Breast epithelium (tissue), 4 donors: Measurements from ENCODE around the gene MAD1L1. TPM values are rescaled to one million over a fixed set of nuclear protein-coding genes. Genes with fewer than 3 reads are reported as not detected.
A peak's percentile ranks its signal among the peaks of the same experiment; 100 is the strongest.

Experiments
- DNase-seq, 2 donors: peaks; one replicate each; pipeline ENCODE4 v3.0.0-alpha.2; 2019; ENCODE audit warnings: low spot score in 2 of 2
- H3K27ac ChIP-seq, 2 donors: fragments of 200-600 bp; sonication (generic) in 1 of 2; one replicate each; pipeline ENCODE4 v1.5.1; 2016 to 2019; ENCODE audit warnings: mild to moderate bottlenecking in 1 of 2
- H3K27me3 ChIP-seq, 2 donors: fragments of 200-600 bp; sonication (generic) in 1 of 2; one replicate each; pipeline versions ENCODE4 v1.5.1 to v1.6.0; 2017 to 2019; ENCODE audit warnings: control low read depth in 1 of 2, mild to moderate bottlenecking in 1 of 2
- H3K36me3 ChIP-seq: fragments of 200-600 bp; one replicate; pipeline ENCODE4 v1.5.1; 2019
- H3K4me1 ChIP-seq, 2 donors: fragments of 200-600 bp; sonication (generic); one replicate each; pipeline ENCODE4 v1.5.1; 2016 to 2019; ENCODE audit warnings: control low read depth in 1 of 2
- H3K4me3 ChIP-seq, 3 donors: fragments of 200-600 bp; sonication (generic); 1 replicate in 2 of 3; 2 replicates in 1 of 3; pipeline ENCODE4 v1.5.1; 2016 to 2019; ENCODE audit warnings: mild to moderate bottlenecking in 3 of 3, moderate library complexity in 2 of 3
- H3K9me3 ChIP-seq, 2 donors: fragments of 200-600 bp; sonication (generic) in 1 of 2; one replicate each; pipeline ENCODE4 v1.5.1; 2016 to 2019; ENCODE audit warnings: control low read depth in 1 of 2
- POLR2A ChIP-seq: fragments of 450-650 bp; IDR thresholded peaks from one replicate; pipeline ENCODE4 v1.6.1; 2016; ENCODE audit warnings: antibody characterized with exemption, mild to moderate bottlenecking, moderate library complexity
- POLR2AphosphoS5 ChIP-seq, 3 donors: sonication (generic); formaldehyde crosslinking; IDR thresholded peaks; one replicate each; pipeline ENCODE4 v1.6.1; 2017; ENCODE audit warnings: antibody characterized with exemption in 3 of 3
- intact Hi-C: fragments of 100-400 bp; cut with DNase I; formaldehyde crosslinking; loops from one replicate; pipeline ENCODE4 v1.15.1; 2023; ENCODE audit warnings: low total_unique reads
- total RNA-seq, 3 donors: library from RNA; depleted of rRNA; stranded (reverse); fragments of >200 nt; gene quantifications; one replicate each; pipeline ENCODE4 v1.1.0, GENCODE V29; 2016
- TF ChIP-seq, protein P1 (sequence below), 3 donors: fragments of 450-650 bp; IDR thresholded peaks; one replicate each; pipeline ENCODE4 v1.5.1; 2016 to 2017; ENCODE audit warnings: antibody characterized with exemption in 3 of 3, mild to moderate bottlenecking in 3 of 3, moderate library complexity in 3 of 3

Gene MAD1L1
- total RNA-seq, 3 donors from 2014 or later, result 27.7 to 33.9 (median 28.8) TPM

GRCh38 chr7:2105917-2106316 lies 126.8 kb downstream of the MAD1L1 start:
- Histone ChIP-seq H3K4me3 (no peak overlapping the region), H3K36me3 (no peaks in the 10 kb centered on the region), H3K9me3 (no peaks in the 10 kb centered on the region), H3K27ac (peak overlapping the region in 1 of 2 donors; percentile 73), H3K4me1 (peaks cover 0 to 3% of the 10 kb centered on the region in 2 donors), H3K27me3 (no peaks in the 10 kb centered on the region)
- intact Hi-C loops, result loop anchor here (5.0 kb wide), 1 partner anchor 1574 kb away; no protein-coding TSS in a partner anchor
- no peak for DNase-seq
- TF ChIP-seq, protein P1, sequence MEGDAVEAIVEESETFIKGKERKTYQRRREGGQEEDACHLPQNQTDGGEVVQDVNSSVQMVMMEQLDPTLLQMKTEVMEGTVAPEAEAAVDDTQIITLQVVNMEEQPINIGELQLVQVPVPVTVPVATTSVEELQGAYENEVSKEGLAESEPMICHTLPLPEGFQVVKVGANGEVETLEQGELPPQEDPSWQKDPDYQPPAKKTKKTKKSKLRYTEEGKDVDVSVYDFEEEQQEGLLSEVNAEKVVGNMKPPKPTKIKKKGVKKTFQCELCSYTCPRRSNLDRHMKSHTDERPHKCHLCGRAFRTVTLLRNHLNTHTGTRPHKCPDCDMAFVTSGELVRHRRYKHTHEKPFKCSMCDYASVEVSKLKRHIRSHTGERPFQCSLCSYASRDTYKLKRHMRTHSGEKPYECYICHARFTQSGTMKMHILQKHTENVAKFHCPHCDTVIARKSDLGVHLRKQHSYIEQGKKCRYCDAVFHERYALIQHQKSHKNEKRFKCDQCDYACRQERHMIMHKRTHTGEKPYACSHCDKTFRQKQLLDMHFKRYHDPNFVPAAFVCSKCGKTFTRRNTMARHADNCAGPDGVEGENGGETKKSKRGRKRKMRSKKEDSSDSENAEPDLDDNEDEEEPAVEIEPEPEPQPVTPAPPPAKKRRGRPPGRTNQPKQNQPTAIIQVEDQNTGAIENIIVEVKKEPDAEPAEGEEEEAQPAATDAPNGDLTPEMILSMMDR (IDR thresholded peaks at IDR 0.05), result no peak
- TF ChIP-seq POLR2A (no peak), POLR2AphosphoS5 (IDR thresholded peaks at IDR 0.05) (no peak)

DNA sequence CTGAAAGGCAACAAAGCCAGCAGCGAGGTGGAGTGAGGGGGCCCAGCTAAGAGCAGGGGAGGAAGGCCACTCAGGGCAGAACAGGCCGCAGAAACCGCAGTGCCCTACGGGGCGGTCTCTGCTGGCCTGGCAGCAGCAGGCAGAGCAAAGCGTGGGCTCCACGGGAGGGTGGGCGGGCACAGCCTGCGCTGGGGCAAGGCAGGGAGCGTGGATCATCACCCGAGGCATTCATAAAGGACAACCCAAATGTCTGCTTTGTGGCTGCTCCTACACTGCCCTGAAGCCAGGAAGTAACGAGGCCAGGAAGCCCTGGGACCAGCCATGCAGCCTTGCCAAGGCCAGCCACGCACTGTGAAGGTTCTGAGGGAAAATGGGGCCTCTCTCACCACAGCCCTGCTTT lies 127.5 kb downstream of the MAD1L1 start:
- DNase-seq, result no peak
- intact Hi-C loops, result loop anchor here (5.0 kb wide), 1 partner anchor 1573 kb away; no protein-coding TSS in a partner anchor
- TF ChIP-seq POLR2AphosphoS5 (IDR thresholded peaks at IDR 0.05) (no peak), POLR2A (no peak)
- TF ChIP-seq, protein P1 (IDR thresholded peaks at IDR 0.05), result no peak
- no peak overlapping the region for H3K4me3 ChIP-seq
- no peaks in the 10 kb centered on the region for H3K27me3 ChIP-seq
- no peaks in the 10 kb centered on the region for H3K36me3 ChIP-seq
- H3K4me1 ChIP-seq, result peaks cover 0 to 3% of the 10 kb centered on the region in 2 donors
- H3K27ac ChIP-seq, result peak overlapping the region in 1 of 2 donors; percentile 73
- H3K9me3 ChIP-seq, result no peaks in the 10 kb centered on the region

- no peaks in the 10 kb centered on the region for H3K27me3 ChIP-seq
- no peak for DNase-seq
These were observed 128.0 kb downstream of the MAD1L1 start for GRCh38 chr7:2104716-2105115.

DNA sequence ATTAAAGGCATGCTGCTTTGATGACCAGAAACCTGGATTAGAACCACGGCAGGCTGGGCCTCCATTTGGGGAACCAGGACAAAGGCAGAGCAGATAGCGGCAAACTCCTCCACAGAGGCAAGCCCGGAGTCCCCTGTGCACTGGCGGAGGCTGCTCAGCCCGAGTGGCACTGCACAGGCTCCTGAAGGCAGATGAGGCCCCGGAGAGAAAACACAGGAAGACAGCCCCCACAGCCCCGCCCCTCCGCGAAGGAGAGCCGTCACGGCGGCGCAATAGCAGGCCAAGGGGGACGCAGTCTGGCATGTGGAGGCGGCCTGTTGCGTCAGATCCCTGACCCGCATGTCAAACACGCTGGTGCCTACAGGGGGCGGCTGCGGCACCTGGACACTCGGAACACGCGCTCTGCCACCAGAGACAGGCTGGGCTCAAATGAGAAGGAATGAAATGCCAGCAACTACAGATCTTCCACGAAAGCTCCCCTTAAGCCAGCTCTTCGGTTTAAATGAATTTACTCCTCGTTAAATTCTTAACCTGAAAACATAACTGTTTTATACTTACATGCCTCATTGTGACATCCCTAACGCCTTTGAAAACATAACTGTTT lies 128.5 kb downstream of the MAD1L1 start:
- H3K36me3 ChIP-seq, result no peaks in the 10 kb centered on the region
- peaks cover 0 to 3% of the 10 kb centered on the region in 2 donors for H3K4me1 ChIP-seq
- peak overlapping the region in 1 of 2 donors; percentile 73 for H3K27ac ChIP-seq
- peak; percentile 56 to 71 for DNase-seq
- no peaks in the 10 kb centered on the region for H3K9me3 ChIP-seq
- H3K27me3 ChIP-seq, result no peaks in the 10 kb centered on the region
- intact Hi-C loops, result no loop called here
- peak overlapping the region in 1 of 3 donors; percentile 7 for H3K4me3 ChIP-seq
- TF ChIP-seq, protein P1 (IDR thresholded peaks at IDR 0.05), result peak in 2 of 3 donors; percentile 28 to 78
- peak in 2 of 3 donors; percentile 48 to 74 for TF ChIP-seq POLR2AphosphoS5 (IDR thresholded peaks at IDR 0.05)
- no peak for TF ChIP-seq POLR2A

More at GRCh38 chr7:2104716-2105115, 128.0 kb downstream of the MAD1L1 start:
- intact Hi-C loops, result loop anchor here (5.0 kb wide), 1 partner anchor 1572 kb away; no protein-coding TSS in a partner anchor
- H3K9me3 ChIP-seq, result no peaks in the 10 kb centered on the region
- no peak for TF ChIP-seq POLR2A
- TF ChIP-seq, protein P1 (IDR thresholded peaks at IDR 0.05), result no peak
- no peak for TF ChIP-seq POLR2AphosphoS5 (IDR thresholded peaks at IDR 0.05)
- peaks cover 0 to 3% of the 10 kb centered on the region in 2 donors for H3K4me1 ChIP-seq
- H3K36me3 ChIP-seq, result no peaks in the 10 kb centered on the region
- H3K4me3 ChIP-seq, result no peak overlapping the region
- H3K27ac ChIP-seq, result peak overlapping the region in 1 of 2 donors; percentile 73
